Stimulated activated CD4-positive, alpha-beta T cell treated with anti-CD3 and anti-CD28 coated beads, Interleukin-15, amount 100 ng/mL, for 24 hours (primary cell): ENCODE results near the gene ATP11A.
A peak's percentile ranks its signal among the peaks of the same experiment; 100 is the strongest.

Experiments
- DNase-seq: peaks from one replicate; pipeline ENCODE4 v3.0.0-alpha.2; 2020

Gene ATP11A

DNA sequence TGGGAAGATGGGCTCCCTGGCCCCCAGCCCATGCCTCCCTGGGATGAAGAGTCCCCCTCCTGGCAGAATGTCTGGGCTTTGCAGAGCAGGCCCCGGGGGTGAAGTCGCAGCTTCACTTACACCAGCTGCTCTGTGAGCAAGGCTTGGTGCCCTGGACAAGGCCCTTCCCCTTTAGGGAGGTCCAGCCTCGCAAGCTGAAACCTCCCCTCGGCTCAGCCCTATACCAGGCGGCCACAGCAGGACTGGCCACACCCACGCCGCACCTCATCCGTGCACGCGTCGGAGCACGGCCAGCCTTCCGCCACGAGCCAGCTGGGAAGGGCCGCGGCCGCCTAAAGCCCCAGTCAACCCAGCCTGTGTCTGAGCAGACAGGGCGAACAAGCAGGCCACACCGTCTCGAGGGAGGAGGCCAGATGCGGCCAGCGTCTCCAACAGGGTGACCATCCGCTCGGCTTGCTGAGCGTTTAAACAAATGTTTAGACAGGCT lies 196.0 kb downstream of the ATP11A start:
- no peak for DNase-seq

DNA sequence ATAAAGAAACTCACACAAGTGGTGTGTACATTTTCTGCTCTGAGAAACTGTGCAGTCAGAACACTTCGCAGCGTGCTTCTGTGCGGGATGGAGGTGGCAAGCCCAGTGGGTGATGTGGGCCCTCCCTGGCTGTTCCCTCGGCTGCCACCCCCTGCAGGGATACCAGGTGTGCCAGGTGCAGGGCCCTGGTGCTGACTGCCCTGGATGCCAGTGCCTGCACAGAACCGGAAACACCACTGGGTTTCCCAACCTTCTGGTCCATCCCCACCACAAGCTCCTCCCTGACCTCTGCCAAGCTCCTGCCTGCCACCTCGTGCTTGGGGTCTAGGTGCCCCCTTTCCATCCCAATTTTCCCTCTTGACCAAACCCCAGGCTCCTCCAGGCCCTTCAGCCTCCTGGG lies 197.3 kb downstream of the ATP11A start:
- DNase-seq, result no peak

GRCh38 chr13:112887557-112887991 lies 197.7 kb downstream of the ATP11A start:
- DNase-seq, result no peak

- no peak for DNase-seq
These were observed 198.6 kb downstream of the ATP11A start for GRCh38 chr13:112888238-112889111.

GRCh38 chr13:112889351-112890290 lies 199.8 kb downstream of the ATP11A start:
- no peak for DNase-seq

GRCh38 chr13:112890316-112891145 lies 200.7 kb downstream of the ATP11A start:
- DNase-seq, result no peak

- DNase-seq, result no peak
These were observed 201.9 kb downstream of the ATP11A start for GRCh38 chr13:112891477-112892401.

GRCh38 chr13:112892426-112893206 lies 202.8 kb downstream of the ATP11A start:
- DNase-seq, result no peak

DNA sequence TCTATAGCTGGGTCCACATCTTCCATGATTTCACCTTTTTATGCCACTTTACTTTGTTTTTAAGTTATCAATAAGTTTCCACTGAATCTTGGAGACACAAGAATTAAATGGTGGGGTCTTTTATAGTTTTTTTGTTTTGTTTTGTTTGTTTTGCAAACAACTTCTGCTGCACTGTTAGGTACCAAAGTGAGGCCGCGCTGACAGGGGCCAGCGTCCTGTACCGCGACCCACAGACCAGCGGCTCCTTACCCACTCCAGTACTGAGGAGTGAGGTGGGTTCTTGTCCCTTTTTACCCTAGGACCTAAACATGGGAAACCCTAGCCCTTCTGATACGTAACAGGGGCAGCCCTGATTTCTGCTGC lies 203.3 kb downstream of the ATP11A start:
- DNase-seq, result no peak

GRCh38 chr13:112893570-112894422 lies 204.0 kb downstream of the ATP11A start:
- DNase-seq, result peak; percentile 36

GRCh38 chr13:112894423-112894672 lies 204.5 kb downstream of the ATP11A start:
- DNase-seq, result no peak

GRCh38 chr13:112894673-112895481 lies 205.0 kb downstream of the ATP11A start:
- no peak for DNase-seq

GRCh38 chr13:112895521-112896465 lies 206.0 kb downstream of the ATP11A start:
- DNase-seq, result no peak

GRCh38 chr13:112896736-112897602 lies 207.1 kb downstream of the ATP11A start:
- DNase-seq, result no peak

- DNase-seq, result no peak
These were observed 207.7 kb downstream of the ATP11A start for GRCh38 chr13:112897603-112897955.

DNA sequence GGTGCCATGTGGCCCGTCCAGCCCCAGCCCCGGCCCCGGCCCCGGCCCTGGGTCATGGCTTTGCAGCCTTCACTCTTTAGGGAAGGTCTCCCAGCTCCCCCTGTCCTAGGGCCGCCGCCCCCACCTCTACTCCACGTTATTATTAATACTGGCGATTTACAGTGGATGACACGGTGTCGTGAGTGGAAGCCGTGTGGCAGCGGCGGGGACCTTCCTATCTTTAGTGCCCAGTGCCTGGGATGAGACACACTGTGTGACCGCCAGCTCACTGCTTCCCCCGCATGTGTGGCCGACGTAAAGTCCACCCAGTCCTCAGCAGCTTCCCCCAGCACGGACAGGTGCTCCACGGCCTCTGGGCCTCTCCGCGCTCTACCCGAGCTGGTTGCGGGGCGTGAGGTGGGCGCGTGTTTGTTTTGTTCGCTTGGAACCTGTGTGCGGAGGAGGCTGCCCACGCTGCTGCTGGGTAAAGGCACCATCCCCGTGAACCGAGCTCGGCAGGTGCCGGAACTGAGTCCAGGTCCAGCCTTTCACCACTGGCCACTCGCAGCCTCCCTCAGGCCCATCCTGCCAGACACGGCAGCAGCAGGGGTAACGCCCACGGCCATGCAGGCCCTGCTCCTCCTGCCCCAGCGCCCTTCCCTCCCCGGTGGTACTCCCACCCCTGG lies 208.2 kb downstream of the ATP11A start:
- DNase-seq, result no peak
